Measurements from ENCODE around the gene PROCA1. TPM values are rescaled to one million over a fixed set of nuclear protein-coding genes. Genes with fewer than 3 reads are reported as not detected.

PROCA1 gene
- total RNA-seq, 4 donors from 2014 or later, result 2.0 to 8.5 (median 2.4) TPM; not detected in 1

DNA sequence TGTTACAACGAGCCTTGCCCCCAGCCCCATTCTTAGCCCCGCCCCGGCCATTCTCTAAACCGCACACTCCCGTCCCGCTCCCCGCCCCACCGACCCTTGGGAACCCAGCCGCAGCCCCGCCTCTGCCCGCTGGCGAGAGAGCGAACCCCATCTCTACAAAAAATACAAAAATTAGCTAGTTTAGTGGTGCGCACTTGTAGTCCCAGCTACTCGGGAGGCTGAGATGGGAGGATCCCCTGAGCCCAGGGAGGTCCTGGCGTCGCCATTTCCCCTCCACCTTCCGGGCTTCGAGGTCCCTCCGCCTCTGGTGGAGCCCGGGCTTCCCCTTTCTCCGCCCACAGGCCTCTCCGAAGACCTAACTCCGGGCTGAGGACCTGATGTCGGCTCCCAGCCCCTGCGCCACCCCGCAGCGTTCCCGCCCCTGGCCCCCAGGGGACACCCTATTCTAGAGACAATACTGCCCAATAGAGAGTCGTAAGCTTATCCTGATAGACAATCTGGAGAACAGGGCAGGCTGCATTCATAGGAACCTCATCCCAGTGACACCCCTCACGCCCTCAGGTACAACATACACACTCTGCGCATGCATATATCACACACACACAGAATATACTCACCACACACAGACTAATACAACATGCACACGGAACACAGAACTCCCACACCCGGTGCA is 480 bp upstream of the PROCA1 start:
- TF ChIP-seq, protein P1, sequence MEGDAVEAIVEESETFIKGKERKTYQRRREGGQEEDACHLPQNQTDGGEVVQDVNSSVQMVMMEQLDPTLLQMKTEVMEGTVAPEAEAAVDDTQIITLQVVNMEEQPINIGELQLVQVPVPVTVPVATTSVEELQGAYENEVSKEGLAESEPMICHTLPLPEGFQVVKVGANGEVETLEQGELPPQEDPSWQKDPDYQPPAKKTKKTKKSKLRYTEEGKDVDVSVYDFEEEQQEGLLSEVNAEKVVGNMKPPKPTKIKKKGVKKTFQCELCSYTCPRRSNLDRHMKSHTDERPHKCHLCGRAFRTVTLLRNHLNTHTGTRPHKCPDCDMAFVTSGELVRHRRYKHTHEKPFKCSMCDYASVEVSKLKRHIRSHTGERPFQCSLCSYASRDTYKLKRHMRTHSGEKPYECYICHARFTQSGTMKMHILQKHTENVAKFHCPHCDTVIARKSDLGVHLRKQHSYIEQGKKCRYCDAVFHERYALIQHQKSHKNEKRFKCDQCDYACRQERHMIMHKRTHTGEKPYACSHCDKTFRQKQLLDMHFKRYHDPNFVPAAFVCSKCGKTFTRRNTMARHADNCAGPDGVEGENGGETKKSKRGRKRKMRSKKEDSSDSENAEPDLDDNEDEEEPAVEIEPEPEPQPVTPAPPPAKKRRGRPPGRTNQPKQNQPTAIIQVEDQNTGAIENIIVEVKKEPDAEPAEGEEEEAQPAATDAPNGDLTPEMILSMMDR (IDR thresholded peaks at IDR 0.05; ENCODE audit: low read depth), result no peak

DNA sequence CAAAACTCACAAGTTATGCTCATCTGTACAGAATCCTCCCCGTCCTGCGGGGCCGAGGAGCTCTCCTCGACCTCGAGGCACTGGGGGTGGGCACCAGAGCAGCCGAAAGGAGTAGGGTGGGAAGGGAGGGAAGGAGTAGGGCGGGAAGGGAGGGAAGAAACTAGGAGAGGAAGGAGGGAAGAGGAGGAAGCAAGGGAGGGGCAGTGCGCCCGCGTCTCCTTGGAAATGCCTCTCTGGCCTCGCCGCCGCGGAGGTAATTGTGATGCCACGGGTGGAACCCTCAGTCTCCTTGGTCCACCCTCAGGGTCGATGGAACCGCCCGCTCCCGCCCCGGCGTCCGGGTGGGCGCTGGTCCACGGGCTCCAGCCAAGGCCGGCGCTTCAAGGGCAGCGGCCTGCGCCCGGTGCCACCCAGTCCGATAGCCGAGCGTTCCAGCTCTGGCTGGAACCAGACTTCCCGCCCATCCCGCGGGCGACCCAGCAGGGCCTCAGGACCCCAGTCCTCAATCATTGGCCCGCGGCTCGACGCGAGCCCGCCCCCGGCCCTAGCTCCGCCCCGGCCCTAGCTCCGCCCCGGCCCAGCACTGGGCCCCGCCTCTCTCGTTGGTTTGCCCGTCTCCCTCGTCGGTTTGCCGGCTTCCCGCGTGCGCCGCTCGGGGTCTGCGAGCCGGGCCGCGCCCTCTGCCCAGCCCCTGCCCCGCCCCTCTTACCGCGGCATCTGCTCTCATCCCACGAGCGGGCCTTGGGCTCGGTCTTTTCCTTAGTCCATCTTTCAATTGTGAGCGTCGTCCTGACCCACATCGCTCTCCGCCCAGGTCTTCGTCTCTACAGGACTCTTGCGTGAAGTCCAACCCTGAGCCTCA is 596 bp downstream of the PROCA1 start:
- TF ChIP-seq, protein P1 (IDR thresholded peaks at IDR 0.05; ENCODE audit: low read depth), result no peak

DNA sequence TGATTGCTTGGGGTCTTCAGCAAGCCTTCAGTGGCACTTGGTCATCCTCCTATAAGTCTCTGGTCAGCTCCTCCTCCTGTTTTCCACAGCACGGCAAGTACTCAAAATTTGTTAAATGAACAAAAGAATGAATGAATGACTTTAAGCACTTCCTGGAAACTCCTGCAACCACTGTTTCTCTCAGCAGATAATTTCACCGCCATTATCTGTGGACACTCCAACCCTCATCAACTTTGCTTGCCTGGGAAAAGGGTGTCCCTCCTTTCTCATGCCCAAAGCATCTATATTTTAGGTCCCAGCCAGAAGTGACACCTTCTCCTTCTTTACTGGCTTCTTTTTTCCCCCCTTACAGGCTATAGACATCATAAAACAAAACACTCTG is 4.4 kb downstream of the PROCA1 start:
- TF ChIP-seq, protein P1 (IDR thresholded peaks at IDR 0.05; ENCODE audit: low read depth), result no peak

- TF ChIP-seq, protein P1 (IDR thresholded peaks at IDR 0.05; ENCODE audit: low read depth), result no peak
These were observed 5.0 kb downstream of the PROCA1 start for GRCh38 chr17:28706471-28707338.

- TF ChIP-seq, protein P1 (IDR thresholded peaks at IDR 0.05; ENCODE audit: low read depth), result no peak
These were observed 5.9 kb downstream of the PROCA1 start for GRCh38 chr17:28705728-28706334.

GRCh38 chr17:28705074-28705659 is 6.5 kb downstream of the PROCA1 start:
- TF ChIP-seq, protein P1 (IDR thresholded peaks at IDR 0.05; ENCODE audit: low read depth), result no peak

Data from subcutaneous adipose tissue (tissue), 4 donors.